Measurements from ENCODE around the gene SLC9C2. TPM values are rescaled to one million over a fixed set of nuclear protein-coding genes. Genes with fewer than 3 reads are reported as not detected.

Gene SLC9C2
- total RNA-seq, 1 donor from 2014 or later, result not detected

DNA sequence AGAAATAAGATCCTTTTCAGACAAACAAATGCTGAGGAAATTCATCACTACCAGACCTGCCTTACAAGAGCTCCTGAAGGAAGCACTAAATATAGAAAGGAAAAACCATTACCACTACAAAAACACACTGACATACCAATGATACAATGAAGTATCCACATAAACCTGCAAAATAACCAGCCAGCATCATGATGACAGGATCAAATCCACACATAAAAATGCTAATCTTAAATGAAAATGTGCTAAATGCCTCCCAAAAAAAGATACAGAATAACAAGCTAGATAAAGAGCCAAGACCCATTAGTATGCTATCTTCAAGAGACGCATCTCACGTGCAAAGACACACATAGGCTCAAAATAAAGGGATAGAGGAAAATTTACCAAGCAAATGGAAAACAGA, 140.2 kb downstream of the SLC9C2 start:
- peak in 1 of 2 donors; percentile 8 for DNase-seq (ENCODE audit: low read depth in 2 of 2)

DNA sequence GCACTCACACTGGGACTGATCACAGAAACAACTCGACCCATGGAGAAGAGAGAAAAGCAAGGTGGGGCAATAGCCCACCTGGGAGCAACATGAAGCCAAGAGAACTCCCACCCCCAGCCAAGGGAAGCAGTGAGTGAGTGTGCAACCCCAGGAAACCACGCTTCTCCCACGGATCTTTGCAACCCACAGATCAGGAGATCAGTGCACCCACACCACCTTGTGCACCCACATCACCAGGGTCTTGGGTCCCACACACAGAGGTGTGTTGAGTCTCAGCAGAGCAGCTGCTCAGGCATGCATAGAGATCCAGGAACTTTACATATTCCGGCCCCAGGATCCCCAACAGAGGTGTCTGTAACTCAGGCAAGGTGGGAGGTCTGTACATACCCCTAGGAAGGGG, 143.0 kb downstream of the SLC9C2 start:
- no peak for DNase-seq (ENCODE audit: low read depth in 2 of 2)

DNA sequence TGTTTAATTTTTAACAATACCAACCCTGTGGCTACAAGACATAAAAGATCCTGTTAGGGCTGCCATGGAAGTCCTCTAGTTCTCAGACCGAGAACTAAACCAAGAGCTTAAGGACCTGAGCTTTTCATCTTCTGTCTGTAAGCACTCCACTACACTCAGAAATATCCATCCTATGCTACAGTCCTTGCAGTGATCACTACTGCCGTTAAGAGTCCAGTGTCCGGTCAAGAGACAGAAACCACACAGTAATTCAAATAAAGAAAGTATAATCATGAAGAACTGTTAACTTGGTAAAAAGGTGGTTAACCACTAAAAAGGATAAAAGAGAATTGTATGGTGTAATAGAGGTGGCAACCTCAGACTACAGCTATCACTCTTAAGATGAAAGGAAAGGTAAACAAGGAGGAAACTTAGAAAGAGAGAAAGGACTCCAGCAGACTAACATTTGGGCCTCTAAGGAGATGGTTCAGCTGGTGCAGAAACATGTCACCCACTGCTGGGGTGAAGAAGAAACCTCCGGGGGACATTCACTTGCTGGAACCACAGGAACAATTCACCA, 147.8 kb downstream of the SLC9C2 start:
- no peak for DNase-seq (ENCODE audit: low read depth in 2 of 2)

- no peak for DNase-seq (ENCODE audit: low read depth in 2 of 2)
Observed at GRCh38 chr1:173453982-173454381, 148.9 kb downstream of the SLC9C2 start.

DNA sequence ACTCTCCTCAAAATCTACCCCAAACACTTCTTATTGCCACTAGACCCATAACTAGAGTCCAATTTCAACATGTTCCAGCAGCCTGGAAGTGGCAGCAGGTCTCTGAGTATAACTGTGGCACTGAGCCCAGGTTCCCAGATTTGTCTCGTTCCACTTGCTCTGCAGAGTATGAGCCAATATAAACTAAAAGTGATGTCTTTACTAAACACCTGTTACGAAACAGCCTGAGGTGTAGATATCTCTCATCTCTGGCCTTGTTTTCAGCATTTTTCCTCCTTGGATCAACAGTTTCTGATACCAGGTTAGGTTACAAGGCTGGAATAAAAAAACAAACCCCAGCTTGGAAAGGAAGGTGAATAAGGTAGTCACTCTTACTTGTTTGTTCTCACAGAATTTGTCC, 150.9 kb downstream of the SLC9C2 start:
- no peak for DNase-seq (ENCODE audit: low read depth in 2 of 2)

Other genes with a start within 250 kb of the SLC9C2 start
- 106 and 120 TPM in 2 replicates for gene PRDX6, start 125.7 kb downstream of the SLC9C2 start, total RNA-seq
- gene TEX50, start 32.3 kb upstream of the SLC9C2 start, total RNA-seq, result not detected in 2 replicates
- 0.13 TPM in 1 of 2 replicates, not detected in the other for gene ANKRD45, start 66.8 kb upstream of the SLC9C2 start, total RNA-seq
- gene KLHL20, start 111.9 kb upstream of the SLC9C2 start, total RNA-seq, result 27.7 and 34.5 TPM in 2 replicates
- 11.0 and 17.3 TPM in 2 replicates for gene DARS2, start 221.6 kb upstream of the SLC9C2 start, total RNA-seq
- gene CENPL, start 221.8 kb upstream of the SLC9C2 start, total RNA-seq, result 7.2 and 15.0 TPM in 2 replicates